OCI-M2 (cell line): ENCODE measurements around the gene WDR5.

Experiments used
- DNase-seq: peaks from one replicate; lab custom pipeline; 2025; ENCODE audit not compliant: unreplicated experiment; lab: John Stamatoyannopoulos, UW

Gene WDR5

GRCh38 chr9:134158242-134158641 is 22.4 kb downstream of the WDR5 start:
- no peak for DNase-seq

- DNase-seq, result no peak
These were observed 23.0 kb downstream of the WDR5 start for GRCh38 chr9:134158753-134159392.

- no peak for DNase-seq
These were observed 23.8 kb downstream of the WDR5 start for GRCh38 chr9:134159566-134160245.

- no peak for DNase-seq
These were observed 25.8 kb downstream of the WDR5 start for GRCh38 chr9:134161647-134162046.

GRCh38 chr9:134162212-134162775 is 26.4 kb downstream of the WDR5 start:
- no peak for DNase-seq

GRCh38 chr9:134162926-134163370 is 27.1 kb downstream of the WDR5 start:
- DNase-seq, result no peak

- DNase-seq, result no peak
These were observed 27.7 kb downstream of the WDR5 start for GRCh38 chr9:134163371-134164196.

GRCh38 chr9:134164879-134165278 is 29.0 kb downstream of the WDR5 start:
- DNase-seq, result no peak

- DNase-seq, result no peak
These were observed 29.8 kb downstream of the WDR5 start for GRCh38 chr9:134165357-134166315.

GRCh38 chr9:134166374-134166773 is 30.5 kb downstream of the WDR5 start:
- no peak for DNase-seq

GRCh38 chr9:134167530-134167931 is 31.6 kb downstream of the WDR5 start:
- DNase-seq, result no peak

GRCh38 chr9:134168757-134169550 is 33.1 kb downstream of the WDR5 start:
- DNase-seq, result no peak

GRCh38 chr9:134169724-134170401 is 34.0 kb downstream of the WDR5 start:
- DNase-seq, result no peak

- no peak for DNase-seq
These were observed 34.8 kb downstream of the WDR5 start for GRCh38 chr9:134170532-134171315.

GRCh38 chr9:134171316-134172197 is 35.7 kb downstream of the WDR5 start:
- DNase-seq, result no peak

GRCh38 chr9:134172198-134173126 is 36.6 kb downstream of the WDR5 start:
- no peak for DNase-seq
